ENCODE data around the gene SLC25A22.

Gene SLC25A22

GRCh38 chr11:788953-789940, 8.8 kb downstream of the SLC25A22 start:
- no peak for DNase-seq (ENCODE audit: low read depth)

- DNase-seq (ENCODE audit: low read depth): no peak
Observed at GRCh38 chr11:788009-788640, 10.0 kb downstream of the SLC25A22 start.

GRCh38 chr11:787084-787675, 10.9 kb downstream of the SLC25A22 start:
- no peak for DNase-seq (ENCODE audit: low read depth)

- no peak for DNase-seq (ENCODE audit: low read depth)
Observed at GRCh38 chr11:786235-787083, 11.6 kb downstream of the SLC25A22 start.

- peak; percentile 85 for DNase-seq (ENCODE audit: low read depth)
Observed at GRCh38 chr11:783581-784015, 14.5 kb downstream of the SLC25A22 start.

GRCh38 chr11:782264-783174, 15.6 kb downstream of the SLC25A22 start:
- DNase-seq (ENCODE audit: low read depth): no peak

- DNase-seq (ENCODE audit: low read depth): no peak
Observed at GRCh38 chr11:779955-780532, 18.0 kb downstream of the SLC25A22 start.

GRCh38 chr11:778976-779954, 18.8 kb downstream of the SLC25A22 start:
- no peak for DNase-seq (ENCODE audit: low read depth)

GRCh38 chr11:777288-778255, 20.5 kb downstream of the SLC25A22 start, which contains the start of gene GATD1:
TSS of gene GATD1 (minus strand) at chr11:777487. CDS start at chr11:777462, 25 bp downstream.
- DNase-seq (ENCODE audit: low read depth): peak; percentile 86

GRCh38 chr11:776561-777287, 21.4 kb downstream of the SLC25A22 start:
- peak; percentile 38 for DNase-seq (ENCODE audit: low read depth)

- DNase-seq (ENCODE audit: low read depth): no peak
Observed at GRCh38 chr11:776263-776560, 21.9 kb downstream of the SLC25A22 start.

- peak; percentile 55 for DNase-seq (ENCODE audit: low read depth)
Observed at GRCh38 chr11:774873-775592, 23.0 kb downstream of the SLC25A22 start.

GRCh38 chr11:773830-774229, 24.3 kb downstream of the SLC25A22 start:
- no peak for DNase-seq (ENCODE audit: low read depth)

- DNase-seq (ENCODE audit: low read depth): no peak
Observed at GRCh38 chr11:773425-773824, 24.7 kb downstream of the SLC25A22 start.

- DNase-seq (ENCODE audit: low read depth): no peak
Observed at GRCh38 chr11:772429-773390, 25.4 kb downstream of the SLC25A22 start.

Measured in EH (cell line).